Fibroblast of pulmonary artery (primary cell): ENCODE data around the gene EMP1.

Experiments
- DNase-seq: peaks from one replicate; pipeline ENCODE4 v3.0.0-alpha.2; 2010; ENCODE audit warnings: low read depth
- H3K4me3 ChIP-seq: replicated peaks from 2 replicates; pipeline ENCODE4 v1.5.1; 2011; ENCODE audit warnings: low read depth, mild to moderate bottlenecking, control low read depth, low read length, moderate library complexity
- TF ChIP-seq, protein P1 (sequence below): IDR thresholded peaks from 2 replicates; pipeline ENCODE4 v1.5.1; 2011; ENCODE audit warnings: mild to moderate bottlenecking, control low read depth, low read length, inconsistent platforms; ENCODE audit errors: missing control alignments

EMP1 gene

DNA sequence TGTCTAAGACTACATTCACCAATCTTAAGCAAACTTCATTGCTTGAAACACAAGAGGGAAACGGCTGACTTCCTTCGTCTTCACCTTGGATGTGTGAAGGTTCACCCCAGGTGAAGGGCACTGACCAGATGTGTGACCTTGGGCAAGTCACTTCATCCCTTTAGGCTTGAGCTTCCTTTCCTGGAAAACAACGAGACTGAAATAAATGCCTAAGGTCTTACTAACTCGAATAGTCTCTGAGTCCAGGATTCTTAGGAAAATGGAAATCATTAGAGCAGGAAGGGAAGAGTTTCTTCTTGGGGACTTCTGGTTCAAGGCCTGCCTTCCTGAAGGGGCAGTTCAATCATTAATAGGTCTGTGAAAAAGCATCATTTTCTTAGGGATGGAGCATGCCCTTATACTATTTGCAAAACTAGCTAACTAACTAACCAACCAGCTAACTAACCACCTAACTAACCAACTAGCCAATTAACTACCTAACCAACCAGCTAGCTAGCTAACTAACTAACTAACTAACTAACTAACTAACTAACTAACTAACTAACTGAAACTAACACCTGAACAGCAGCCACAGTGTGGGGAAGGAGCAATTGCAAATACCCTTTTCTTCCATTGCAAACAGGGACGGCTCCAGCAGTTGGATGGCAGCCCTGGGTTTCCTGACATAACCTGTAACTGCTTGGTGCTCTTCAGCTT is 31.5 kb upstream of the EMP1 start:
- TF ChIP-seq, protein P1, sequence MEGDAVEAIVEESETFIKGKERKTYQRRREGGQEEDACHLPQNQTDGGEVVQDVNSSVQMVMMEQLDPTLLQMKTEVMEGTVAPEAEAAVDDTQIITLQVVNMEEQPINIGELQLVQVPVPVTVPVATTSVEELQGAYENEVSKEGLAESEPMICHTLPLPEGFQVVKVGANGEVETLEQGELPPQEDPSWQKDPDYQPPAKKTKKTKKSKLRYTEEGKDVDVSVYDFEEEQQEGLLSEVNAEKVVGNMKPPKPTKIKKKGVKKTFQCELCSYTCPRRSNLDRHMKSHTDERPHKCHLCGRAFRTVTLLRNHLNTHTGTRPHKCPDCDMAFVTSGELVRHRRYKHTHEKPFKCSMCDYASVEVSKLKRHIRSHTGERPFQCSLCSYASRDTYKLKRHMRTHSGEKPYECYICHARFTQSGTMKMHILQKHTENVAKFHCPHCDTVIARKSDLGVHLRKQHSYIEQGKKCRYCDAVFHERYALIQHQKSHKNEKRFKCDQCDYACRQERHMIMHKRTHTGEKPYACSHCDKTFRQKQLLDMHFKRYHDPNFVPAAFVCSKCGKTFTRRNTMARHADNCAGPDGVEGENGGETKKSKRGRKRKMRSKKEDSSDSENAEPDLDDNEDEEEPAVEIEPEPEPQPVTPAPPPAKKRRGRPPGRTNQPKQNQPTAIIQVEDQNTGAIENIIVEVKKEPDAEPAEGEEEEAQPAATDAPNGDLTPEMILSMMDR = no peak
- no peak overlapping the region for H3K4me3 ChIP-seq
- DNase-seq = no peak

DNA sequence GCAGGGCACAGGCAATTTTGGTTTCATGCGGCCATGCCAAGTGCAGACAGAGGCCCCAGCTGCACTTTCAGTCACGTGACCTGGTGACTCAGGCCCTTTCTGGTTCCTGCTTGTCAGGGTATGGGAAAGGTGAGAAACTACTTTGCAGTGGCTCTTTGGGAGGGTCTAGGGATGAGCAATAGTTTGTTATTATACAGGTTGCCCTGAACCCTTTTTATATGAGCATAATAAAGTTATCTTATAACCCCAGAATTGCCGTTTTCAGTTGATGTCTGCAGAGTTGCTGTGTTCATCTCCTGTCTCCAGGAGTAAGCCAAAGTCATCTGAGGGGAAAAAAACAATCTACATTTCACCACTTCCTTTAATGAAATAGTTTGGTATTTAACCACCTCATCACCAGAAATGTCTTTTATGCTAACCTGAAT is 30.9 kb upstream of the EMP1 start:
- TF ChIP-seq, protein P1 = no peak
- H3K4me3 ChIP-seq = no peak overlapping the region
- DNase-seq = peak; percentile 79

GRCh38 chr12:13167226-13167625 is 29.3 kb upstream of the EMP1 start:
- TF ChIP-seq, protein P1 = no peak
- DNase-seq = no peak
- no peak overlapping the region for H3K4me3 ChIP-seq

- no peak for DNase-seq
- no peak overlapping the region for H3K4me3 ChIP-seq
- TF ChIP-seq, protein P1 = no peak
Observed at GRCh38 chr12:13167906-13168305, 28.6 kb upstream of the EMP1 start.

DNA sequence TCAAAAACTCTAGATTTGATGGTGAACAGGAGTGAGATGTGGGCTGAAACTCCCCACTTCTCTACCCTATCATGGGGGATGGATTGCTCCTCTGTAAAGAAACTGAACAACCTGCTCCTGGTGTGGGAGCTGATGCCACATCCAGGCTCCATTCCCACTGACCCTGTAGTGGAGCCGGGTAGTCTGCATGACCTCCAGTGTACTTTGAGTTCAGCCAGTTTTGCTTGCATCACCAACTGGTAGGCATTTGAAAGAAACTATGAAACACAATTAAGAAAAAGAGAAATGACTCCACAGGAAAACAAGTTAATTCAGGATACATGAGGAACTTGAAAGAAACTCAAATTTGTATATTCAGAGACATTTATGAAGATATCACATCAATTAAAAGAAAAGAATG is 27.3 kb upstream of the EMP1 start:
- TF ChIP-seq, protein P1 = no peak
- DNase-seq = no peak

DNA sequence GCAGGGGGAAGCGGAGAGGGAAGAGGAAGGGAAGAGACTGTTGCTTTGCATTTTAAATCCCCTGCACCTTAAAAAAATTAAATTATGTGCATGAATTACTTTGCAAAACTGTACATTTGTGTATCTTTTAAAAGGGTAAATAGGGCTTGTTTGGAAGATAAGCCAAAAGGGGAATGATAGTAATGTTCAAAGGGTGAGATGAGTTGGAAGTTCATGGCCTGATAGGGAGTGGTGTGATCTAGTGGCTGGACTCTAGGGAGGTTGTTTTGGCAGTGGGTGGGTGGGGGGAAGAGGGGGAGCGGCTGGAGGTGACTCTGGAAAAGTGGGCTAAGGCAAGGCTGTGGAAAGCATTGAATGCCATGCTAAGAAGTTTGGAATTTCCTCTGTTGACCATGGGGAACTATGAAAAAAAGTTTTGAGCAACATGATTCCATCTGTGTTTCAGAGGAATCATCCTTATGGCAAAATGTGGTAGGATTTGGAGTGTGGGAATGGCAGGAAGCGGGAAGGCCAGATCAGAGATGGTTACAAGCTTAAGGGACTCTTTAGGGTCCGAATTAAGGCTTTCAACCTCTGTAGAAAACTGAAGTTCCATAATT is 25.5 kb upstream of the EMP1 start:
- no peak for DNase-seq
- H3K4me3 ChIP-seq = no peak overlapping the region
- TF ChIP-seq, protein P1 = no peak

More for the DNA sequence above, 27.3 kb upstream of the EMP1 start:
- no peak overlapping the region for H3K4me3 ChIP-seq
